Heart right ventricle (tissue), 16 donors: Measurements from ENCODE around the gene SMNDC1. TPM values are rescaled to one million over a fixed set of nuclear protein-coding genes. Genes with fewer than 3 reads are reported as not detected.

Experiments used
- ATAC-seq, 8 donors: fragments of 200-7000 bp; cut with Tn5 transposase; one replicate each; pipeline ENCODE4 v1.9.1; 2020; ENCODE audit warnings: mild to moderate bottlenecking in 8 of 8, moderate library complexity in 8 of 8, moderate number of reproducible peaks in 1 of 8
- DNase-seq, 2 donors: peaks; one replicate each; pipeline ENCODE4 v3.0.0-alpha.2; 2020
- H3K27ac ChIP-seq, 10 donors: fragments of 200-600 bp; sonication (generic) in 2 of 10; one replicate each; pipeline versions ENCODE4 v1.5.0 to v1.8.0; 2020 to 2022; ENCODE audit warnings: mild to moderate bottlenecking in 3 of 10
- H3K27me3 ChIP-seq, 7 donors: fragments of 200-600 bp; one replicate each; pipeline ENCODE4 v1.8.0; 2021 to 2022; ENCODE audit warnings: mild to moderate bottlenecking in 2 of 7
- H3K36me3 ChIP-seq, 9 donors: fragments of 200-600 bp; sonication (generic) in 1 of 9; one replicate each; pipeline versions ENCODE4 v1.5.0 to v1.8.0; 2020 to 2022; ENCODE audit warnings: mild to moderate bottlenecking in 2 of 9
- H3K4me1 ChIP-seq, 9 donors: fragments of 200-600 bp; sonication (generic) in 1 of 9; one replicate each; pipeline versions ENCODE4 v1.5.0 to v1.8.0; 2020 to 2022; ENCODE audit warnings: mild to moderate bottlenecking in 4 of 9
- H3K4me3 ChIP-seq, 10 donors: fragments of 200-600 bp; sonication (generic) in 2 of 10; one replicate each; pipeline versions ENCODE4 v1.5.0 to v1.8.0; 2020 to 2022; ENCODE audit warnings: mild to moderate bottlenecking in 7 of 10, moderate library complexity in 2 of 10
- H3K9me3 ChIP-seq, 11 donors: fragments of 200-600 bp in 10 of 11; sonication (generic) in 2 of 11; one replicate each; pipeline versions ENCODE4 v1.5.0 to v1.8.0; 2013 to 2022; ENCODE audit warnings: mild to moderate bottlenecking in 2 of 11, control low read depth in 1 of 11, moderate library complexity in 1 of 11
- CTCF ChIP-seq, 9 donors: fragments of 200-600 bp; sonication (generic) in 2 of 9; IDR thresholded peaks; one replicate each; pipeline versions ENCODE4 v1.5.0 to v1.8.0; 2021 to 2022; ENCODE audit warnings: antibody characterized with exemption in 9 of 9, mild to moderate bottlenecking in 5 of 9, moderate library complexity in 1 of 9
- WGBS, 2 donors: extraction: QIAGEN DNeasy Blood & Tissue Kit; methylation state at CpG; one replicate each; pipeline ENCODE4 v1.1.7; 2013; ENCODE audit warnings: inconsistent platforms in 1 of 2; 5-methylcytosine and 5-hydroxymethylcytosine counted together
- intact Hi-C, 10 donors: fragments of 100-400 bp; cut with DNase I; formaldehyde crosslinking; loops; one replicate each; pipeline versions ENCODE4 v1.11.1 to v1.14.2; 2022
- polyA plus RNA-seq, 2 donors: library from polyadenylated mRNA; stranded (reverse); fragments of 200-250 nt; gene quantifications; one replicate each; pipeline ENCODE4 v1.2.3, GENCODE V29; 2013
- total RNA-seq, 10 donors: library from RNA; stranded (reverse); fragmentation: NEBNext Ultra II Directional in 3 of 10; extraction: Animal tissue kit (Norgen Biotek cat#: 25700) in 3 of 10; gene quantifications; one replicate each; pipeline versions ENCODE4 v1.2.1 to v1.2.4, GENCODE V29; 2021 to 2023
- donor health status: Arrhythmogenic right ventricular cardiomyopathy.
- donor health status: ischemic (EF 13 %, LVEDD 7.1; RV severe dilation, severe dysfunction).
- donor health status: healthy with polysubstance abuse.
- donor health status: DM: no; HTN: yes; CAD: no.
- donor health status: DM: no; HTN: no; CAD: no.
- donor health status: ischemic (EF 25% LVEDD 6.9; RV normal size, moderate dysfunction).
- donor health status: ischemic (EF 25% LVEDD 5.7; RV mildly dilated, moderate dysfunction).
- donor health status: healthy.
- donor health status: DM: yes; HTN: yes; CAD: no.
- donor health status: Ischemic cardiomyopathy.
- donor health status: ischemic (EF 35%, LVEDD 5.7; RV mildly dilated, moderate dysfunction).
- donor health status: nonischemic (EF 11% LVEDD 7.7; RV severe dilation, severe dysfunction).
- donor health status: DM: yes; HTN: yes; CAD: no.
- donor health status: PGD.
- donor health status: ischemic (EF 29% LVEDD 5.4; RV normal size, mild dysfunction).
- donor health status: nonischemic (EF 23%, LVEDD 6.1; RV moderate dilation, normal function).

SMNDC1 gene
- total and polyA plus RNA-seq, 12 donors = 10.1 to 28.0 (median 20.7) TPM

- Histone ChIP-seq H3K27me3 (no peaks in the 10 kb centered on the region), H3K27ac (no peak overlapping the region), H3K36me3 (no peaks in the 10 kb centered on the region), H3K4me3 (no peak overlapping the region), H3K4me1 (peaks cover 0 to 5% (median 0%) of the 10 kb centered on the region in 9 donors), H3K9me3 (peaks cover 0 to 28% (median 11%) of the 10 kb centered on the region in 11 donors)
- intact Hi-C loops = no loop called here
- TF ChIP-seq CTCF (IDR thresholded peaks at IDR 0.05) = no peak
- 89 to 92% methylated on average over 6 of the region's 6 CpGs for WGBS, 2 donors
- no peak for ATAC-seq
- DNase-seq = no peak
Measured at GRCh38 chr10:110330675-110331074, 26.0 kb upstream of the SMNDC1 start.

GRCh38 chr10:110327262-110327914, 22.7 kb upstream of the SMNDC1 start:
- no peak for TF ChIP-seq CTCF (IDR thresholded peaks at IDR 0.05)
- WGBS, 2 donors = 92 to 94% methylated on average over 5 of the region's 5 CpGs
- DNase-seq (no peak), ATAC-seq (no peak)
- Histone ChIP-seq H3K9me3 (peaks cover 0 to 28% (median 11%) of the 10 kb centered on the region in 11 donors), H3K4me1 (peaks cover 0 to 3% (median 0%) of the 10 kb centered on the region in 9 donors), H3K27ac (no peak overlapping the region), H3K27me3 (peaks cover 0 to 4% (median 0%) of the 10 kb centered on the region in 7 donors), H3K36me3 (no peaks in the 10 kb centered on the region), H3K4me3 (no peak overlapping the region)
- intact Hi-C loops = no loop called here

- Histone ChIP-seq H3K27ac (no peak overlapping the region), H3K4me1 (peaks cover 0 to 3% (median 0%) of the 10 kb centered on the region in 9 donors), H3K27me3 (peaks cover 0 to 4% (median 0%) of the 10 kb centered on the region in 7 donors), H3K4me3 (no peak overlapping the region), H3K36me3 (no peaks in the 10 kb centered on the region), H3K9me3 (peaks cover 0 to 30% (median 13%) of the 10 kb centered on the region in 11 donors)
- TF ChIP-seq CTCF (IDR thresholded peaks at IDR 0.05) = no peak
- 79 to 80% methylated on average over 4 of the region's 4 CpGs for WGBS, 2 donors
- no peak for DNase-seq
- intact Hi-C loops = no loop called here
- no peak for ATAC-seq
Measured at GRCh38 chr10:110326351-110327032, 21.8 kb upstream of the SMNDC1 start.

GRCh38 chr10:110324805-110325280, 20.1 kb upstream of the SMNDC1 start:
- ATAC-seq = no peak
- TF ChIP-seq CTCF (IDR thresholded peaks at IDR 0.05) = no peak
- 41 to 51% methylated on average over 3 of the region's 3 CpGs for WGBS, 2 donors
- Histone ChIP-seq H3K4me3 (no peak overlapping the region), H3K27ac (no peak overlapping the region), H3K9me3 (peaks cover 0 to 27% (median 15%) of the 10 kb centered on the region in 11 donors), H3K27me3 (peaks cover 0 to 4% (median 0%) of the 10 kb centered on the region in 7 donors), H3K36me3 (no peaks in the 10 kb centered on the region), H3K4me1 (peaks cover 0 to 3% (median 0%) of the 10 kb centered on the region in 9 donors)
- DNase-seq = no peak
- intact Hi-C loops = no loop called here
